ENCODE results near the gene RIBC2.

The RIBC2 gene

DNA sequence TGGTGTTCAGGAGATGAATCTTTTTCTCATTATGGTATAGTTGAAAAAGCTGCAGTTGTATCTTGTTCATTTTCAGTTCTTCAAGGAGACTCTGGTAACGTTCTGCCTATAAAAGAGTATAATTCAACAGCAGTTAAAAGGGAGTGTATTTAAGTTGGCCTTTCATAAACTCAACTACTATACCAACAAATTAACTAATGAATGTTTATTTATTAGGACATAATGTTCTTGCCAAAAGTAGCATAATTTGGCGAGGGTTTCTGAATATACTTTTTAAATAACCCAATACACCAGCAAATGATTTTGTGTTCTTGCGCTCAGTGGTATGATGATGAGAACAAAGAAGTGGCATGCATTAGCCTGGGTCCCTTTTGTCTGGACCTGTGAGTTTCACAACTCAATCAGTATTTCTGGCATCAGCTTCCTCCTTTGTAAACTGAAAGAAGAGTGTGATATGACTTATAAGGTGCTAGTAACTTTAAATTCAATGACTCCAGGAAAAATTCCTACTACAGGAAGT is 11.0 kb upstream of the RIBC2 start:
- Histone ChIP-seq H3K36me3 (ENCODE audit: control insufficient read depth, insufficient read depth, low read length) (no peaks in the 10 kb centered on the region), H3K27me3 (ENCODE audit: control insufficient read depth, insufficient read depth, low read length) (no peaks in the 10 kb centered on the region), H3K9me3 (ENCODE audit: control insufficient read depth, insufficient read depth, low read length) (no peaks in the 10 kb centered on the region), H3K4me3 (ENCODE audit: low read length) (no peak overlapping the region), H3K27ac (ENCODE audit: low read length) (no peak overlapping the region), H3K4me1 (ENCODE audit: control insufficient read depth, insufficient read depth, low read length) (no peaks in the 10 kb centered on the region)
- DNase-seq (ENCODE audit: low read depth, low spot score): no peak
- no CpG with 5 or more reads among the region's 3 CpGs for WGBS (ENCODE audit: insufficient coverage, insufficient read length)

GRCh38 chr22:45407793-45408192 is 5.7 kb upstream of the RIBC2 start:
- Histone ChIP-seq H3K36me3 (ENCODE audit: control insufficient read depth, insufficient read depth, low read length) (no peaks in the 10 kb centered on the region), H3K4me3 (ENCODE audit: low read length) (no peak overlapping the region), H3K4me1 (ENCODE audit: control insufficient read depth, insufficient read depth, low read length) (no peaks in the 10 kb centered on the region), H3K9me3 (ENCODE audit: control insufficient read depth, insufficient read depth, low read length) (no peaks in the 10 kb centered on the region), H3K27me3 (ENCODE audit: control insufficient read depth, insufficient read depth, low read length) (peaks cover 2% of the 10 kb centered on the region; the same call in 1 of the 2 replicates), H3K27ac (ENCODE audit: low read length) (no peak overlapping the region)
- no peak for DNase-seq (ENCODE audit: low read depth, low spot score)
- 100% methylated on average over 2 of the region's 5 CpGs for WGBS (ENCODE audit: insufficient coverage, insufficient read length)

DNA sequence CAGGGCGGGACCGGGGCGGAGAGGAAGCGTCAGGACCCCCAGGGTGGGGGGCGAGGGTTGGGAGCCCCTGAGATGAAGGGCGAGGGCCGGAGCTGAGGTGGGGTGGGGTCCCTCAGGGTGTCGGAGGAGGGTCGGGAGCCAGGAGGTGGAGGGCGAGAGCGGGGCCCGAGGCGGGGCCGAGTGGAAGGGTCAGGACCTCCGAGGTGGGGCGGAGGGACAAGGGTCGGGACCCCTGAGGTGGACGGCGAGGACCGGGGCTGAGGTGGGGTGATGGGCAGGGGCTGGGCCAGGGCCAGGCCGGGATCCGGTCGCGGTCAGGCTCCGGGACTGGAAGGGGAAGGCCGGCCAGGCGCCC is 503 bp upstream of the RIBC2 start:
- no CpG with 5 or more reads among the region's 27 CpGs for WGBS (ENCODE audit: insufficient coverage, insufficient read length)

GRCh38 chr22:45418056-45418769 is 4.7 kb downstream of the RIBC2 start:
- H3K4me1 ChIP-seq (ENCODE audit: control insufficient read depth, insufficient read depth, low read length): no peaks in the 10 kb centered on the region
- H3K27ac ChIP-seq (ENCODE audit: low read length): no peak overlapping the region
- H3K4me3 ChIP-seq (ENCODE audit: low read length): no peak overlapping the region
- no peaks in the 10 kb centered on the region for H3K36me3 ChIP-seq (ENCODE audit: control insufficient read depth, insufficient read depth, low read length)
- H3K9me3 ChIP-seq (ENCODE audit: control insufficient read depth, insufficient read depth, low read length): no peaks in the 10 kb centered on the region
- WGBS (ENCODE audit: insufficient coverage, insufficient read length): no CpG with 5 or more reads among the region's 16 CpGs
- DNase-seq (ENCODE audit: low read depth, low spot score): no peak
- H3K27me3 ChIP-seq (ENCODE audit: control insufficient read depth, insufficient read depth, low read length): no peaks in the 10 kb centered on the region; the same call in 1 of the 2 replicates

More for the DNA sequence above, 503 bp upstream of the RIBC2 start:
- H3K4me1 ChIP-seq (ENCODE audit: control insufficient read depth, insufficient read depth, low read length): no peaks in the 10 kb centered on the region
- no peak overlapping the region for H3K4me3 ChIP-seq (ENCODE audit: low read length)
- H3K9me3 ChIP-seq (ENCODE audit: control insufficient read depth, insufficient read depth, low read length): no peaks in the 10 kb centered on the region
- no peak for DNase-seq (ENCODE audit: low read depth, low spot score)
- no peak overlapping the region for H3K27ac ChIP-seq (ENCODE audit: low read length)
- H3K36me3 ChIP-seq (ENCODE audit: control insufficient read depth, insufficient read depth, low read length): no peaks in the 10 kb centered on the region
- H3K27me3 ChIP-seq (ENCODE audit: control insufficient read depth, insufficient read depth, low read length): peaks cover 2% of the 10 kb centered on the region; the same call in 1 of the 2 replicates

DNA sequence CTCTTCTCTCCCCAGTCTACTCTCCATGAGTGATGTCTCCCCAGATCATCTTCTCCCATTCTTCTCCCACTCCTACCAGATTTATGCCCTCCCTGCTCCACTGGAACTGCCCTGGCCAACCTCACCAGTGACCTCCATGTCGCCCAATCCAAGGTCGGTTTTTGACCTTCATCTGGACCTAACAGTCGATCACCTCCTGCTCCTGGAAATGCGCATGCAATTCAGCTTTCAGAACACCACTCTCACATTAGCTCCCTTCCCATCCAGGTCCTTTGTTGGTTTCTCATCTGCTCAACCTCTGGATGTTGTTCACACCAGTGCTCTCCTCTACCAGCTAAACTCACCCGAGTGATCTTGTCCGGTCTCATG is 5.3 kb downstream of the RIBC2 start:
- no CpG with 5 or more reads among the region's 6 CpGs for WGBS (ENCODE audit: insufficient coverage, insufficient read length)
- H3K9me3 ChIP-seq (ENCODE audit: control insufficient read depth, insufficient read depth, low read length): no peaks in the 10 kb centered on the region
- no peak overlapping the region for H3K4me3 ChIP-seq (ENCODE audit: low read length)
- DNase-seq (ENCODE audit: low read depth, low spot score): no peak
- no peaks in the 10 kb centered on the region for H3K4me1 ChIP-seq (ENCODE audit: control insufficient read depth, insufficient read depth, low read length)
- no peak overlapping the region for H3K27ac ChIP-seq (ENCODE audit: low read length)
- H3K36me3 ChIP-seq (ENCODE audit: control insufficient read depth, insufficient read depth, low read length): no peaks in the 10 kb centered on the region
- no peaks in the 10 kb centered on the region; the same call in 1 of the 2 replicates for H3K27me3 ChIP-seq (ENCODE audit: control insufficient read depth, insufficient read depth, low read length)

GRCh38 chr22:45420011-45420410 is 6.5 kb downstream of the RIBC2 start:
- H3K36me3 ChIP-seq (ENCODE audit: control insufficient read depth, insufficient read depth, low read length): 0 out of 2 replicates have a peak, but pooled peaks cover 2% of the 10 kb centered on the region
- H3K27ac ChIP-seq (ENCODE audit: low read length): no peak overlapping the region
- DNase-seq (ENCODE audit: low read depth, low spot score): no peak
- no peak overlapping the region for H3K4me3 ChIP-seq (ENCODE audit: low read length)
- WGBS (ENCODE audit: insufficient coverage, insufficient read length): no CpG with 5 or more reads among the region's 4 CpGs
- no peaks in the 10 kb centered on the region for H3K27me3 ChIP-seq (ENCODE audit: control insufficient read depth, insufficient read depth, low read length)
- no peaks in the 10 kb centered on the region for H3K9me3 ChIP-seq (ENCODE audit: control insufficient read depth, insufficient read depth, low read length)
- H3K4me1 ChIP-seq (ENCODE audit: control insufficient read depth, insufficient read depth, low read length): no peaks in the 10 kb centered on the region

GRCh38 chr22:45420539-45420938 is 7.0 kb downstream of the RIBC2 start:
- Histone ChIP-seq H3K27ac (ENCODE audit: low read length) (no peak overlapping the region), H3K27me3 (ENCODE audit: control insufficient read depth, insufficient read depth, low read length) (no peaks in the 10 kb centered on the region), H3K36me3 (ENCODE audit: control insufficient read depth, insufficient read depth, low read length) (0 out of 2 replicates have a peak, but pooled peaks cover 2% of the 10 kb centered on the region), H3K4me1 (ENCODE audit: control insufficient read depth, insufficient read depth, low read length) (no peaks in the 10 kb centered on the region), H3K4me3 (ENCODE audit: low read length) (no peak overlapping the region), H3K9me3 (ENCODE audit: control insufficient read depth, insufficient read depth, low read length) (no peaks in the 10 kb centered on the region)
- no peak for DNase-seq (ENCODE audit: low read depth, low spot score)
- no CpG with 5 or more reads among the region's 2 CpGs for WGBS (ENCODE audit: insufficient coverage, insufficient read length)

GRCh38 chr22:45421349-45422055 is 8.0 kb downstream of the RIBC2 start:
- DNase-seq (ENCODE audit: low read depth, low spot score): no peak
- Histone ChIP-seq H3K27ac (ENCODE audit: low read length) (no peak overlapping the region), H3K4me3 (ENCODE audit: low read length) (no peak overlapping the region), H3K27me3 (ENCODE audit: control insufficient read depth, insufficient read depth, low read length) (no peaks in the 10 kb centered on the region), H3K36me3 (ENCODE audit: control insufficient read depth, insufficient read depth, low read length) (0 out of 2 replicates have a peak, but pooled peaks cover 2% of the 10 kb centered on the region), H3K4me1 (ENCODE audit: control insufficient read depth, insufficient read depth, low read length) (no peaks in the 10 kb centered on the region), H3K9me3 (ENCODE audit: control insufficient read depth, insufficient read depth, low read length) (no peaks in the 10 kb centered on the region)
- no CpG with 5 or more reads among the region's 2 CpGs for WGBS (ENCODE audit: insufficient coverage, insufficient read length)

DNA sequence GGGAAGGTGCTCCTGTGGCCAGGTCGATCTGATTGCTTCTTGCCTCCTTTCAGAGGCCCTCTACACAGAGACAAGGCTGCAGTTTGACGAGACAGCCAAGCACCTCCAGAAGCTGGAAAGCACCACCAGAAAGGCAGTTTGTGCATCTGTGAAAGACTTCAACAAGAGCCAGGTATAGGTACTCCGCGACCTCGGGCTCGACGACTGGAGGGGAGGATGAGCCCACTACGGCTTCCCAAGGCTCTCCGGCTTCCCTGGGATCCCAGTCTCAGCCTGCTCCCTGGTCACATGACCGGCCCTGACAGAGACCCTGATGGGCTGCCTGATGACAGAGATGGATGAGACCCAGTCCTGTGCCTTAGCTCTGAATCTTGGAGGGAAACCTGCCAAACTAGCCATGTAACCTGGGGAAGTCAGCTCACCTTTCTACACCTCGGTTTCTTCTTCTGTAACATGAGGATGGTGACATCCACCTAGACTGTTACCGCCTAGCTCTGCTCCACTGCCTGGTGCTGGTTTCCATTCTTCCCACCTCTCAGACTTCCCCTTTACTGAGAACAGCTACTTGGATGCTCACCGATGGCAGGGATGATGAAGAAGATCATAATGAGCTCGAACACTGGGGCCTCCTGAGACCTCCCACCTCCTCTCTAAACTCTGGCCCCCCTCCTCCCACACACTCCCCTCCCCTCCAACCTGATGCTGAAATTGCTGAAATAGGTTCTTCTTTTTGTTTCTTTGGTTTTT is 8.9 kb downstream of the RIBC2 start:
- Histone ChIP-seq H3K27me3 (ENCODE audit: control insufficient read depth, insufficient read depth, low read length) (no peaks in the 10 kb centered on the region), H3K4me3 (ENCODE audit: low read length) (no peak overlapping the region)
- no CpG with 5 or more reads among the region's 14 CpGs for WGBS (ENCODE audit: insufficient coverage, insufficient read length)

DNA sequence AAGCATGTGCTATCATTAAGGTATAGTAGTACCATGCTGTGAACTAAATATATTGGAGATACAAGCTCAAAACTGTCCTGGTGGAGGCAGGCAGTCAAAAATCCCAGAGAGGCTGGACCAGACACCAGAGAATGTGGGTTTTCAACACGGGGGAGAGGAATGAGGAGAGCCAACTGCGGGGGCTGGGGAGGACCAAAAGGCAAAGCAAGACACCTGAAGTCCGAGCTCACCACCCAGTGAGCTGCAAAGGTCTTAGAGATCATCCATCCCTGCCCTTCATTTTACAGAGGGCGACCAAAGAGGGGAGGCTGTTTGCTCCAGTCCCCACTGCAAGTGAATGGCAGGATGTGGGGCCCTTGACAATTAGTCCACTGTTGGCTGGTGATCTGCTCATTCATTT is 10.0 kb downstream of the RIBC2 start:
- Histone ChIP-seq H3K36me3 (ENCODE audit: control insufficient read depth, insufficient read depth, low read length) (0 out of 2 replicates have a peak, but pooled peaks cover 2% of the 10 kb centered on the region), H3K27ac (ENCODE audit: low read length) (no peak overlapping the region), H3K4me1 (ENCODE audit: control insufficient read depth, insufficient read depth, low read length) (no peaks in the 10 kb centered on the region), H3K9me3 (ENCODE audit: control insufficient read depth, insufficient read depth, low read length) (no peaks in the 10 kb centered on the region), H3K4me3 (ENCODE audit: low read length) (no peak overlapping the region), H3K27me3 (ENCODE audit: control insufficient read depth, insufficient read depth, low read length) (no peaks in the 10 kb centered on the region)
- no CpG with 5 or more reads among the region's 4 CpGs for WGBS (ENCODE audit: insufficient coverage, insufficient read length)
- no peak for DNase-seq (ENCODE audit: low read depth, low spot score)

More for the DNA sequence above, 8.9 kb downstream of the RIBC2 start:
- Histone ChIP-seq H3K9me3 (ENCODE audit: control insufficient read depth, insufficient read depth, low read length) (no peaks in the 10 kb centered on the region), H3K4me1 (ENCODE audit: control insufficient read depth, insufficient read depth, low read length) (no peaks in the 10 kb centered on the region), H3K36me3 (ENCODE audit: control insufficient read depth, insufficient read depth, low read length) (0 out of 2 replicates have a peak, but pooled peaks cover 2% of the 10 kb centered on the region), H3K27ac (ENCODE audit: low read length) (no peak overlapping the region)
- no peak for DNase-seq (ENCODE audit: low read depth, low spot score)

All from iPS DF 6.9 (cell line).